Lung (tissue), 12 donors: Measurements from ENCODE around the gene USP48. TPM values are rescaled to one million over a fixed set of nuclear protein-coding genes. Genes with fewer than 3 reads are reported as not detected.
A peak's percentile ranks its signal among the peaks of the same experiment; 100 is the strongest.

Experiments
- ATAC-seq: fragments of 200-7000 bp; cut with Tn5 transposase; one replicate; pipeline ENCODE4 v1.9.1; 2020; ENCODE audit warnings: moderate number of reproducible peaks; ENCODE audit not compliant: insufficient read depth, low FRiP score
- DNase-seq, 3 donors: peaks; one replicate each; pipeline ENCODE4 v3.0.0-alpha.2; 2013 to 2017
- H3K27ac ChIP-seq, 2 donors: one replicate each; pipeline ENCODE4 v1.5.1; 2013; ENCODE audit warnings: mild to moderate bottlenecking in 2 of 2, moderate library complexity in 2 of 2, control low read depth in 1 of 2, inconsistent platforms in 1 of 2, low read depth in 1 of 2, low read length in 1 of 2
- H3K27me3 ChIP-seq, 3 donors: one replicate each; pipeline ENCODE4 v1.5.1; 2013; ENCODE audit warnings: low read length in 2 of 3; ENCODE audit not compliant: control insufficient read depth in 3 of 3, insufficient read depth in 3 of 3
- H3K36me3 ChIP-seq, 4 donors: one replicate each; pipeline ENCODE4 v1.5.1; 2013; ENCODE audit warnings: low read length in 4 of 4, mild to moderate bottlenecking in 1 of 4, moderate library complexity in 1 of 4; ENCODE audit not compliant: control insufficient read depth in 4 of 4, insufficient read depth in 4 of 4
- H3K4me1 ChIP-seq, 5 donors: one replicate each; pipeline ENCODE4 v1.5.1; 2013; ENCODE audit warnings: low read length in 5 of 5, mild to moderate bottlenecking in 2 of 5, moderate library complexity in 1 of 5; ENCODE audit not compliant: control insufficient read depth in 5 of 5, insufficient read depth in 5 of 5
- H3K4me3 ChIP-seq: one replicate; pipeline ENCODE4 v1.5.1; 2013; ENCODE audit warnings: mild to moderate bottlenecking, control low read depth, moderate library complexity
- H3K9ac ChIP-seq, 2 donors: one replicate each; pipeline ENCODE4 v1.5.1; 2013; ENCODE audit warnings: low read length in 2 of 2, control low read depth in 1 of 2; ENCODE audit not compliant: insufficient read depth in 1 of 2
- H3K9me3 ChIP-seq, 4 donors: one replicate each; pipeline ENCODE4 v1.5.1; 2013; ENCODE audit warnings: low read length in 3 of 4, mild to moderate bottlenecking in 1 of 4, moderate library complexity in 1 of 4; ENCODE audit not compliant: control insufficient read depth in 4 of 4, insufficient read depth in 3 of 4
- WGBS, 2 donors: extraction: QIAGEN DNeasy Blood & Tissue Kit; methylation state at CpG; one replicate each; pipeline ENCODE4 v1.1.7; 2013; 5-methylcytosine and 5-hydroxymethylcytosine counted together
- polyA plus RNA-seq, 2 donors: library from polyadenylated mRNA; stranded (reverse); fragments of 200-250 nt; gene quantifications; one replicate each; pipeline ENCODE4 v1.2.1, GENCODE V29; 2013
- total RNA-seq, 2 donors: library from RNA; depleted of rRNA in 1 of 2; stranded (reverse); fragments of >200 nt in 1 of 2; gene quantifications; one replicate each; pipeline ENCODE4 v1.2.1, GENCODE V29; 2014 to 2021
- TF ChIP-seq, protein P1 (sequence below): IDR thresholded peaks from 2 replicates; pipeline ENCODE4 v1.5.1; 2012; ENCODE audit warnings: mild to moderate bottlenecking; ENCODE audit errors: control extremely low read depth, extremely low read depth
- donor health status: control.
- donor health status: control.
- donor health status: Bipolar disorder and iron deficiency.
- donor health status: healthy.
- donor health status: DM: yes; HTN: yes; CAD: no.

Gene USP48
- total and polyA plus RNA-seq, 4 donors: 15.6 to 107 (median 33.5) TPM

DNA sequence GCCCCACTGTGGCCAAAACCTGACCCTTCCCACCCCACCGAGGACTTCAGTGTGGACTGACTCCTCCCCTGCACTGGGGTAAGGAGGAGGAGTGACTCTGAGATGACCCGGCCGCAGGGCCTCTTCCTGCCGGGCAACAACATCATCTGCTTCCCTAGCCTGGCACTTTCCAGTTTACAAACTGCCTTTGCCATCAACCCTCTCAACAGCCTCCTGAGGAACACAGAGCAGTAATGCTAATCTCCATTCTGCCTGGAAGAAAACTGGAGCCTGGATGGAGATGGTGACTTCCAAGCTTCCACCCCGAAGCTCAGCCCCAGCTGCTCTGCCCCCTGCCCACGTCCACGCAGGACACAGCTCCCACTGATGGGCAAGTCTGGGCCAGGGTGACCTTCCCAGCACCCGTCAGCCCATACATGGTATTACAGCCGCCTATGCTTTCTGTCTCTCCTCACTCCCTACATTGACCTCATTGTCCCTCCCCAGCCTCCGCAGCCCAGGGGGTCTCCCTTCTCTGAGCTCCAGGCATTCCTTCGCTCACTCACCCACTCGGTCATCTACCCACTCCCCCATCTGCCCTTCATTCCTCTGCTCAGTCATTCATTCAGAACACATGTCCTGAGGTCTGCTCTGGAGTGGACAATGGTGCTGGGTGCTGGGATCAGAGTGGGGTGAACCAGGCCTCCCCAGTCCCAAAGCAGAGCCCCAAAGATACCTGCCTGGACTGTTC, 148.0 kb downstream of the USP48 start:
- TF ChIP-seq, protein P1, sequence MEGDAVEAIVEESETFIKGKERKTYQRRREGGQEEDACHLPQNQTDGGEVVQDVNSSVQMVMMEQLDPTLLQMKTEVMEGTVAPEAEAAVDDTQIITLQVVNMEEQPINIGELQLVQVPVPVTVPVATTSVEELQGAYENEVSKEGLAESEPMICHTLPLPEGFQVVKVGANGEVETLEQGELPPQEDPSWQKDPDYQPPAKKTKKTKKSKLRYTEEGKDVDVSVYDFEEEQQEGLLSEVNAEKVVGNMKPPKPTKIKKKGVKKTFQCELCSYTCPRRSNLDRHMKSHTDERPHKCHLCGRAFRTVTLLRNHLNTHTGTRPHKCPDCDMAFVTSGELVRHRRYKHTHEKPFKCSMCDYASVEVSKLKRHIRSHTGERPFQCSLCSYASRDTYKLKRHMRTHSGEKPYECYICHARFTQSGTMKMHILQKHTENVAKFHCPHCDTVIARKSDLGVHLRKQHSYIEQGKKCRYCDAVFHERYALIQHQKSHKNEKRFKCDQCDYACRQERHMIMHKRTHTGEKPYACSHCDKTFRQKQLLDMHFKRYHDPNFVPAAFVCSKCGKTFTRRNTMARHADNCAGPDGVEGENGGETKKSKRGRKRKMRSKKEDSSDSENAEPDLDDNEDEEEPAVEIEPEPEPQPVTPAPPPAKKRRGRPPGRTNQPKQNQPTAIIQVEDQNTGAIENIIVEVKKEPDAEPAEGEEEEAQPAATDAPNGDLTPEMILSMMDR: no peak
- WGBS, 2 donors: 65 to 77% methylated on average over 12 of the region's 12 CpGs
- Histone ChIP-seq H3K27ac (peak overlapping the region in 1 of 2 donors; percentile 4), H3K4me1 (peaks cover 0 to 21% (median 5%) of the 10 kb centered on the region in 5 donors), H3K9ac (no peak overlapping the region), H3K9me3 (no peaks in the 10 kb centered on the region), H3K36me3 (no peaks in the 10 kb centered on the region), H3K4me3 (no peak overlapping the region), H3K27me3 (no peaks in the 10 kb centered on the region)
- DNase-seq: no peak
- ATAC-seq: no peak

GRCh38 chr1:21633992-21634805, 148.8 kb downstream of the USP48 start:
- no peak for ATAC-seq
- no peaks in the 10 kb centered on the region for H3K27me3 ChIP-seq
- WGBS, 2 donors: 64 to 88% methylated on average over 18 of the region's 18 CpGs
- H3K9ac ChIP-seq: no peak overlapping the region
- TF ChIP-seq, protein P1: no peak
- H3K9me3 ChIP-seq: no peaks in the 10 kb centered on the region
- H3K27ac ChIP-seq: no peak overlapping the region
- H3K36me3 ChIP-seq: no peaks in the 10 kb centered on the region
- no peak overlapping the region for H3K4me3 ChIP-seq
- peaks cover 0 to 21% (median 5%) of the 10 kb centered on the region in 5 donors for H3K4me1 ChIP-seq
- peak in 2 of 3 donors; percentile 60 to 69 for DNase-seq

- no peak for ATAC-seq
- Histone ChIP-seq H3K27me3 (no peaks in the 10 kb centered on the region), H3K27ac (no peak overlapping the region), H3K9ac (no peak overlapping the region), H3K36me3 (no peaks in the 10 kb centered on the region), H3K4me1 (peaks cover 0 to 21% (median 5%) of the 10 kb centered on the region in 5 donors), H3K9me3 (no peaks in the 10 kb centered on the region), H3K4me3 (no peak overlapping the region)
- TF ChIP-seq, protein P1: no peak
- DNase-seq: no peak
- WGBS, 2 donors: 75 to 79% methylated on average over 7 of the region's 7 CpGs
Observed at GRCh38 chr1:21633141-21633755, 149.7 kb downstream of the USP48 start.
